Right forelimb (tissue), 1 donor: Measurements from ENCODE around the gene TPGS1.
"Not testable (repeated sequence)": the region's sequence is repeated elsewhere in the genome, so short reads cannot be mapped to it uniquely, and the experiment has no call there.

Source experiments
- DNase-seq: peaks from one replicate; pipeline ENCODE4 v3.0.0-alpha.2; 2018

Gene TPGS1

GRCh38 chr19:478236-478903, 28.9 kb upstream of the TPGS1 start:
- no peak for DNase-seq

- no peak for DNase-seq
These were observed 28.3 kb upstream of the TPGS1 start for GRCh38 chr19:478976-479375.

GRCh38 chr19:480016-480855, 27.1 kb upstream of the TPGS1 start:
- peak; percentile 81 for DNase-seq

GRCh38 chr19:481100-481499, 26.2 kb upstream of the TPGS1 start:
- DNase-seq = not testable (repeated sequence)

GRCh38 chr19:482186-483041, 24.9 kb upstream of the TPGS1 start:
- no peak for DNase-seq

- no peak for DNase-seq
These were observed 23.8 kb upstream of the TPGS1 start for GRCh38 chr19:483332-484072.

- DNase-seq = no peak
These were observed 22.8 kb upstream of the TPGS1 start for GRCh38 chr19:484494-484893.

- no peak for DNase-seq
These were observed 22.2 kb upstream of the TPGS1 start for GRCh38 chr19:485077-485476.

GRCh38 chr19:485583-486236, 21.6 kb upstream of the TPGS1 start:
- no peak for DNase-seq

GRCh38 chr19:488505-489417, 18.5 kb upstream of the TPGS1 start:
- peak; percentile 97 for DNase-seq

GRCh38 chr19:489418-490196, 17.7 kb upstream of the TPGS1 start:
- DNase-seq = peak; percentile 65

GRCh38 chr19:491146-491741, 16.1 kb upstream of the TPGS1 start:
- no peak for DNase-seq

GRCh38 chr19:492091-492531, 15.2 kb upstream of the TPGS1 start:
- DNase-seq = no peak

GRCh38 chr19:493391-494170, 13.7 kb upstream of the TPGS1 start:
- no peak for DNase-seq

- DNase-seq = no peak
These were observed 12.9 kb upstream of the TPGS1 start for GRCh38 chr19:494171-495080.

- DNase-seq = no peak
These were observed 12.3 kb upstream of the TPGS1 start for GRCh38 chr19:495081-495401.

GRCh38 chr19:495402-496111, 11.7 kb upstream of the TPGS1 start:
- DNase-seq = no peak
